NCI-H69 (cell line): ENCODE measurements around the gene OR51E1.
A peak's percentile ranks its signal among the peaks of the same experiment; 100 is the strongest.

Source experiments
- DNase-seq: peaks from one replicate; lab custom pipeline; 2025; lab: John Stamatoyannopoulos, UW

The OR51E1 gene, protein sequence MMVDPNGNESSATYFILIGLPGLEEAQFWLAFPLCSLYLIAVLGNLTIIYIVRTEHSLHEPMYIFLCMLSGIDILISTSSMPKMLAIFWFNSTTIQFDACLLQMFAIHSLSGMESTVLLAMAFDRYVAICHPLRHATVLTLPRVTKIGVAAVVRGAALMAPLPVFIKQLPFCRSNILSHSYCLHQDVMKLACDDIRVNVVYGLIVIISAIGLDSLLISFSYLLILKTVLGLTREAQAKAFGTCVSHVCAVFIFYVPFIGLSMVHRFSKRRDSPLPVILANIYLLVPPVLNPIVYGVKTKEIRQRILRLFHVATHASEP

DNA sequence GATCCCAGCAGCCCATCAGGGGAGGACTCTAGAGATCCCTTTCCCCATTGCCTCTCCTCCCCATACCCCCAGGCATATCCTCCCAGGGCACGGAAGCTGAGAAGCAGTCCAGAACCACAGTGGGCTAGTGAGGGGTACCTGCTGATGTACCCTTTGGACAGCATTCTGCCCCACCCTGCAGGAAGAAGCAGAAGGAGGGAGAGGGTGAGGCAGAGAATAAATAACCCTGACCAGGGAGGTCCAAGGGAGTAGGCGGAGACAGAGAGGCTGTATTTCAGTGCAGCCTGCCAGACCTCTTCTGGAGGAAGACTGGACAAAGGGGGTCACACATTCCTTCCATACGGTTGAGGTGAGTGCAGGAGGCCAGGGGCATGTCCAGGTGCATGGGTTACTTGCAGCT, at the start of gene OR51E1:
Gene OR51E1, plus strand, starts transcription at position 301 of the 400 bp plus-strand sequence. CDS start 8,545 bp downstream, outside the sequence.
- DNase-seq = no peak

DNA sequence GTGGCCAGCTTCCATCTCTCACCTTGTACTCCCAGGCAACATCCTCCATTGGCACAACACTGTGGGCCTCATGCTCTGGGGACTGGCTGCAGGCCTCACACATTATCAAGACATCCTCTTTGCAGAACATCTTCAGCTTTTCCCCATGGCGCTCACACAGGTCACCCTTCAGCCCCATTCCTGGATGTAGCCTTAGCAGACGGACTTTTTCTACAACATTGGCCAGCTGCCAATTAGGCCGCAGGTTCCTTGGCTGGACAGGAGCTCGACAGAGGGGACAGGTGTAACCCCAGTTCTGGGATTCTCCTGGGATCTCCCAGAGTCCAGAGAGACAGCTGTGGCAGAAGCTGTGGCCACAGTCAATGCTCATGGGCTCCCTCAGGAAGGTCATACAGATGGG, 38.7 kb upstream of the OR51E1 start:
- DNase-seq = no peak

DNA sequence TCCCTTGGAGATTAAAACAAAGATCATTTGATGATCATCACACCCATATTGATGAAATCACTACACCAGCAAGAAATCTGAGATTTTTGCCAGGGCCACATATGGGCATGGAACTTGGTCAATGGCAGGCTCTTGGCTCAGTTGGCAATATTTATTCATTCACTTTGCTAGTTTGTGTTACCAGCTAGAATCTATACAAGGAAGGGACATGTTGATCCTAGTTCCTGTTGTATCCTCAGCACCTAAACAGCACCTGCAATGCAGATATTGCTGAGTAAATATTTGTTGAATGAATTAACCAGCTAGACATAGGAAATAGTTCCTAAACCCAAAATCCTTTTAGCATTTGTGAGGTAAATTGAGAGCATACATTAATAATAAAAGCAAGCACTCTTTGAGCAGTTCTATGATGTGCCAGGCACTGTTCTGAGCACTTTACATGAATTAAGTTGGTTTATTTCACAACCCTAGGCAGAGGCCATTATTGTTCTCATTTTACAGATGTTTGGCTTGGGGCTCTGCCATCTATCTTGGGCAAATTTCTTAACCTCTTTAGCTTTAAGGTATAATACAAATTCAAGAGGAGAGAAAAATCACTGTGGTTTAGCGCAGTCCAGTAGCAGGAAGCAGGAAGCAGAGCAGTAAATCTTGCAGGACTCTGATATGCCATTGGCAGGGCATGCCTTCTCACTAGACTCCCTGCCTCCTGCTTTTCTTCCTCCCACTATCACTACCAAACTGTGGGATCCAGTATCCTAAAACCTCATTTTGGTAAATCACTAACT, 37.4 kb upstream of the OR51E1 start:
- peak; percentile 60 for DNase-seq

DNA sequence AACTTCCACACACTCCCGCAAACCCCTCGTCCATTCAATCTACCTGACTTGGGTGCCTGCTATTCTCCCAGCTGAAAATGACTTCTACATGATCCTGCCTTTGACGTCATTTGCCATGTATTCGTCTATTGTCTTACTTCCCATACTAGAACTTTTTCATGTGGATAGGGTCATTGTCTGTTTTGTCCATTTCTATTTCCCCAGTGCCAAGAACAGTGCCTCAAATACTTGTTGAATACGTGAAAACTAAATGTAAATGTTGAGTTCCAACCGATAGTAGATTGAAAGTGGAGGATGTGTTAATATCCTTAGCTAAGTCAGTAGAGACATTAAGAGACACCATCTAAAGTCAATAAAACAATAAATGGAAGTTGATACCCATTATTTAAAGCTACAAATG, 36.7 kb upstream of the OR51E1 start:
- DNase-seq = peak; percentile 46

DNA sequence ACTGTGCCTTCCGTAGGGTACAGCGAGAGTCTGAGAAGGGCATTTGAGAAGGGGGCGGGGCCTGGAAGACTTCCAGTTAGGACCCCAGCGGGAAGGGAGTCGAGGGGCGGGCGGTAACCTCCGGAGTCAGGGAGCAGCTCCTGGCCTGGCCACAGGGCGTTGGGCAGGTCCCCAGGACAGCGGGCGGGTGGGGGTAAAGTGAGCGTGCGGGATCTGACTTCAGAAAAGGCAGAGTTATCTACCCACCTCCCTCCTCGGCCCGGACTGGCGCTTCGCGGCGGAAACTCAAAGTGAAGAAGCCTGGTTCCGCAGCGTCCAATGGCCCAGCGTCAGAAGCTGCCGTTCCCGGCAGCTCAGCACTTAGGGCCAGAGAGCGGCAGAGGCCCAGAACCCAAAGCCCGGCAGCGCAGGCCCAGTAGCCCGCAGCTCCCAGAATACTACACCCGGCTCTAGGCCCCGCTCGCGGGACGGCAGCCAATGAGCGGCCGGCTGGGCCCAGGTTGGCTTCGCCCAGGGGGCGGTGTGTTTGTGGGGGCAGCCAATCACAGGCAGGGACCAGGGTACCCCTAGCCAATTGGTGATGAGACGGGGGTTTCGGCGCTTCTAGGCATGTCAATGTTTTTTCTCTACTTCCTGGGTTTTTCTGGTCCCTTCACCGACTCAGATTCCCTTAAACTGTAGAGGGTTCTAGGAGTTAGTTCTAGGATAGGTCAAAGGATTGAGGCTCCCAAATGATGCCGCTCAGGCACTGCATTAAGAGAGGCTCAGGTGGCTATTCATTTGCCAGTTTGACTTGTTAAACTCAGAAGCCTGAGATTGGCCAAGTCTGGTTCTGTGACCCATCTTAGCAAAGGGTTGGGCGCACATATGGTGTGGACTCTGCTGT, 35.8 kb upstream of the OR51E1 start, which contains the start of gene TRIM68:
Gene TRIM68, minus strand, starts transcription at position 451 of the 886 bp plus-strand sequence. CDS start 2,727 bp downstream, outside the sequence.
- DNase-seq = peak; percentile 96

DNA sequence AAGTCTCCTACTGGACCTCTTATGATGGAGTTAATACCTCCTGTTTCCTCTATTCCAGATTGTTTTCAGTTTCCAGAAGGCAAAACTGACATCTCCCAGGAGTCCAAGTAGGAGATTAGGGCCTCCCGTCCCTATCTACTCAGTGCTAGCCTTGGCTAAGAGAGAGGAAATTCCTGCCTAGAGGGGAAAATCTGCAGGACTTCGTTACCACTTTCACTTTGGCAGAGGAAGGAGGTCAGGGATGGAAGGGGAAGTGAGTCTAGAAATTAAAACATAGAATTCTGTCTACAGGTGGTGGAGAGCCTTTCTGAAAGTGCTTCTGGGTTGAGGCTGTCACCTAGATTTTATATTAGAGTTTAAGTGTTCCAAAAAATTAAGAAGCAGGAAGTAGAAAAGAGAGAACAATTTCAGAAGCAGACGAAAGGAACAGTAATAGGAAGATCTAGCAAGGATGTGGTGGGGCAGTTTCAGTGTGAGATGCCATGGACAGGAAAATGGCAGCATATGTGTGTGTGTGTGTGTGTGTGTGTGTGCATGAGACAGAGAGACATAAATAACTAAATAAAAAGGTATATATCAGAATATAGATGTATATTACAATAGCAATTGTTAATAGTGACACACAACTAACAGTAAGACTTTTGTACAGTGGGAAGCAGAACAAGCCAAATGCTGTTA, 33.4 kb upstream of the OR51E1 start:
- DNase-seq = peak; percentile 7

DNA sequence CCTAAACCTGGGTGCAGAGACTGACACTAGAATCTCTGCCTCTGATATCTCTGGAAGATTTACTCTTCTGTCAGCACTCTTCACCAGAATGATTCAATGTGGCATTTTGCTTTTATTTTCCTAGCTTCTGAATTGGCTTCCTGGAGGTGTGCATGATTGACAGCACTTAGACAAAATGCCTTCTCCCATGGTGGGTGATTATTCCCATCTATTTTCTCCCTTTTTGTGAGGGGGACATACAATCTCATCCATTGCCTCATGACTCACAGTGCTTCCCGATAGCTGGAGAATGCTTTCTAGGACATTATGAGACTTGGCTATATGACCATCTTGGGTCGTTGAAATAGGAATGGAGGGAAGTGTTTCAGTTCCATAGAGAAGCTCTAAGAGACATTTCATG, 31.8 kb upstream of the OR51E1 start:
- no peak for DNase-seq

DNA sequence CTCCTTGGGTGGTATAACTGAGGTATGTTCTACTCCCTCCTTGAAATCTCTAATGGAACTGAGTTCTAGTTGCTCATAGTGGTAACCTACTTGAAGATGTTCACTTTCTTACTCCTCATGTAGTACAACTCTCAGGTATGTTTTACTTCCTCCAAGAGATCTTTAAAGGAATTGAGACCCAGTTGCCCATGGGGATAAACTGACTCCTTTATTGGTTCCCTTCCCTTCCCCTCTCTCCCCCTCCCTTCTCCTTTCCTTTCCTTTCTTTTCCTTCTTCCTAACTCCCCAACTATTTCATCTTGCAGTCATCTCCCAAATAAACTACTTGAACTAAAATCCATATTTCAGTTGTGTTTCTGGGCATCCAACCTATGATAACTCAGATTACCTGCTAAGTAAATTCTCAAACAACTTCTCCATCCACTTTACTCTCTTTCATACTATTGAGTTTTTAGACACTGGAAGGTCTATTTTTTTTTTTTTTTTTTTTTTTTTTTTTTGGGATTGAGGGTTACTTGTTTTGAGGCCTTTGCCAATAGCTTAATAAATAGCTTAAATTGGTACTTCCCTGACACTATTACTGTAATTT, 27.8 kb upstream of the OR51E1 start:
- no peak for DNase-seq

DNA sequence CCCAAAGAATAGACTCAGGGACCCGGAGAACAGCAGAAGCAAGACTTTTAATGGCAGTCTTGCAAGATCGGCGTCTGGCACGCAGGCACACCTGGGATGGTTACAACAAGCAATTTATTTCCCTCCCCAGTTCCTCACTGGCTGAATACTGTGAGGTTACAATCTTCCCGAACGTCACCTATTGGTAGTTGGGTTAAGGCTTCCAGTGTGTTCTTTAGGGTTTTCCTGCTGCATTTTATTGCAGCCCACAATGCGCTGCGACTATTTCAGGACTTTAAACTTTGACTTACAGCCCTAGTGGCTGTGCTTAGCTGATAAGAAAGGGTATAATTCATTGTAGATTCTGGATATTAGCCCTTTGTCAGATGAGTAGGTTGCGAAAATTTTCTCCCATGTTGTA, 24.3 kb upstream of the OR51E1 start:
- DNase-seq = no peak

DNA sequence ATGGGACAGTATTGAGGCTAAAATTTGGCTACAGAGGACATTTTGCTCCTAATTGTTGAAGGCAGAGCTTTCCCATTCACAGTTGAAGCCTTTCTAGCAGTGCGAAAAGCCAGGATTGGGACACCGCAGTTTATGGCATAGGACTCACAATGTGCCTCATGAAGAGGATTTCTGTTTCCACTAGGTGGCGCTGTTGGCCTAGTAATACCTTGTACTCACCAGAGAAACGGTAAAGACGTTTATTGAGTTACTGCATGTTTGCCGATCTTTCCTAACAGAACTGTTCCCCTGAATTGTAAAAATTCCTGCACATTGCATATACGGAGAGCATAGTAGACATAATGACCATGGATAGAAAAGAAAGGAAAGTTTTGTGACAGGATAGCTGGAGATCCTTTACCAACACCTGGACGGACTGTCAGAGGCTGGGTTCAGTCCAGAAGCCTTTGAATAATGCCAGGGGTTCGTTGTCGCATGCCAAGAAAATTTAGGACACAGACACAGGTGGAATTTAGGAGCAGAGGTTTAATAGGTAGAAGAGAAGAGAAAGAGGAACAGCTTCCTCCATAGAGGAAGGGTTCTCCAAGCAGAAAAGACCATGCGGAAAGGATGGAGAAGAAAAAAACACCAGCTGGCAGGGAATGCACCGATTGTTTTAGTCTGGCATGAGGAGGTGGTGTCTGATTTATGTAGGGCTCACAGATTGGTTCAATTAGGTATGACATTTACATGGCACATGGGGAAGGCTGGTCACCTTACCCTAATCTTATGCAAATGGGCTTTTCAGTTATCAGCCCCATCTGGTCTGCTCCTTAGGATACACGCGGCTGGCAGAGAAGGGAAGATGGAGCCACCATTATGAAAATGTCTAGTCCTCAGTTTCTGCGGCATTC, 17.3 kb upstream of the OR51E1 start:
- peak; percentile 91 for DNase-seq

DNA sequence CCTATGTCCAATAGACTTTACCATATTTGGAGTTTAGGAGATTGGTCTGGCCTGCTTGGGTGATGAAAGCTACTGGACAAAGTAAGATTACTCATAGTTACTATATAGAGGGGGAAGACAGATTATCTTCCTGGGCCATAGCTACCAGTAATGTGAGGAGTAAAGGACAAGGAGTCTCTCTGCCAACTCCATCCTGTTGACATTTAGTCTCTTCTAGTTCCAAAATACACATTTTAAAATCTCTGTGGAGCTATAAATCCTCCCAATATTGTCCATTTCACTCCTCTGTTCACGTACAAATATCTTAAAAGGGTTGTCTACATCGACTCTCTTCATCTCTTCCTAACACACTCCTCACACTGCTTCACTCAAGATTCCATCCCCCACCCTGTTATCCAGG, 7.6 kb upstream of the OR51E1 start:
- no peak for DNase-seq

DNA sequence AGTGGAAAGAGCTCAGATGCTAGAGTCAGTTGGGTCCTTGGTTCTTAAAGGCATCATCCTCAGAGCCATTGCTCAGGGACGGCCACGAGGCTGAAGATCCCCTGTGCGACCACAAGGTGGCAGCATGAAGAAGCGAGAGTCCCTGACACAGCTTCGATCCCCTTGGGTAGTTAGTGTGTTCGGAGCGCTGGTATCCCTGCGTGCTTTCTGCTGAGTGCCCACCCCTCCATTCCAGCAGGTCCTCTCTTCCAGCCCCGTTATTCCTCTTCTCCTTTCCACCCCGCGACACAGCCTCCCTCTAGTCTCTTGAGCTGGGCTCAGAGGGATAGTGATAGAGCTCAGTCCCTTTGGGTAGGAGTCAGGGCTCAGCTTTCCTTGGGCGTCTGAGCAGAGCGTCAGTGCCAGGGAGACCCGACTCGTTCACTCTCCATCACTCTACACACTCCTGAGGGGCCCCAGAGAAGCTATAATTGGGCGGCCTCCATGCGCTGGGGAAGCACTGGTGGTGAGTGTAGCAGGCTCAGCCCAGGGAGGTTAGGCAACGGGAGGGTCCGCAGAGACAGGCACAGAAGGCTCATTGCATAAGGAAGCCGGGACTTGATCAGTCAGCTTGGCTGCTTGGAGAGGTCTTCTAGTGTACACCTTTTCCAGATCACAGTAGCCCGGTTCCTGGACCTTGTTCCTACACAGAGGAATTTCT, 6.7 kb upstream of the OR51E1 start, which contains the start of gene OR51D1:
Gene OR51D1, plus strand, starts transcription at position 516 of the 700 bp plus-strand sequence. CDS start 2,314 bp downstream, outside the sequence.
- DNase-seq = peak; percentile 88

DNA sequence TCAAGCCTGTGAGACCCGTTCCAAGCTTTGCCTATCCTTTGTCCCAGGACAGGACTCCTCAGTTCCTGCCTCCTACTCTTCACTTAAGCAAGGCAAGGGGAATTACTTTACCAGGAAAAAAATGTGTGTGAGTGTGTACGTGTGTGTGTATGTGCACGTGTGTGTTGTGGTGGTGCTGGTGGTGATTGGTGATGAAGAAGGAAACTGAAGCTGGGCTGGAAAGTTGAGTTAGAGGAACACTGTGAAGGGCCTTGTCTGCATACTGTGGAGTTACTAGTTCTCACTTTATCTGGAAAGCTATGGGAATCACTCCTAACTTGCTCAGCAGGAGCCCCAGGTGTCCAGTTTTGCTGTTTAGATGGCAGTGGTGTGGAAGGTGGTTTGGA, 6.1 kb upstream of the OR51E1 start:
- DNase-seq = no peak

DNA sequence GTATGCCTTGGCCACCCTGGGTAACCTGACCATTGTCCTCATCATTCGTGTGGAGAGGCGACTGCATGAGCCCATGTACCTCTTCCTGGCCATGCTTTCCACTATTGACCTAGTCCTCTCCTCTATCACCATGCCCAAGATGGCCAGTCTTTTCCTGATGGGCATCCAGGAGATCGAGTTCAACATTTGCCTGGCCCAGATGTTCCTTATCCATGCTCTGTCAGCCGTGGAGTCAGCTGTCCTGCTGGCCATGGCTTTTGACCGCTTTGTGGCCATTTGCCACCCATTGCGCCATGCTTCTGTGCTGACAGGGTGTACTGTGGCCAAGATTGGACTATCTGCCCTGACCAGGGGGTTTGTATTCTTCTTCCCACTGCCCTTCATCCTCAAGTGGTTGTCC, 3.9 kb upstream of the OR51E1 start:
- no peak for DNase-seq

DNA sequence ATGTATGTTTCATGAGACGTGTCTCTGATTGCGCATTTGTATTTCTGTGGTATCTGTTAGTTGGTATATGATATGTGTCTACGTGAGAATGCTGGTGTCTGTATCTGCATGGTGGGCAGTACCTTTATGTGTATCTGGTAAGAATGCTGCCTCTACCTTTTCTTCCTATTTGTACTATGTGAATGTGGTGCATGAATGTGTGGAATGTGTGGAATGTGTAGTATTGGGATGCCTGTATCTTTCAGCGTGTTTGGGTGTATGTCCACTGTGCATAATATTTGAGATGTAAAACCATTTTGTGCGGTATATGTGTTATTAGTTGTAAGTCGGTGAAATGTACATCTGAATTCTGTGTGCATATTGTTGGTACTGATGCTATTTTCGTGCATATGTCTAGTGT, 2.3 kb upstream of the OR51E1 start:
- DNase-seq = no peak

DNA sequence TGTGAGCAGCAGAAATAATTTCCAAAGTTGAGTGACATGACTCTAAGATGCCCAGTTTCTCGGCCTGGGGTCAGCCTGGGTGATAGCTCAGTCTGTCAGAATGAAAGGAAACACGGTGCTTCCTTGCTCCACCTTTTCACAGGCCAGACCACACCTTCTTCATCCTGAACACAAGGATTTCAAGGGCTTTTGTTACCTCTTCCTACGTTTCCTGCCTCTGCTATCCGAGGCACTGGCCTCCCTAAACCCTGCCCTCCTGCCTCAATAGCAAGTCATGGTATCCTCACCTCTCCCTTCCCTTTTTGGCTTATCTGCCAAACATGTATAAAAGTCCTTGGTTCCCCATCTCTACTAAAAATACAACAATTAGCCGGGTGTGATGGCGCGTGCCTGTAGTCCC, 1.7 kb upstream of the OR51E1 start:
- no peak for DNase-seq

DNA sequence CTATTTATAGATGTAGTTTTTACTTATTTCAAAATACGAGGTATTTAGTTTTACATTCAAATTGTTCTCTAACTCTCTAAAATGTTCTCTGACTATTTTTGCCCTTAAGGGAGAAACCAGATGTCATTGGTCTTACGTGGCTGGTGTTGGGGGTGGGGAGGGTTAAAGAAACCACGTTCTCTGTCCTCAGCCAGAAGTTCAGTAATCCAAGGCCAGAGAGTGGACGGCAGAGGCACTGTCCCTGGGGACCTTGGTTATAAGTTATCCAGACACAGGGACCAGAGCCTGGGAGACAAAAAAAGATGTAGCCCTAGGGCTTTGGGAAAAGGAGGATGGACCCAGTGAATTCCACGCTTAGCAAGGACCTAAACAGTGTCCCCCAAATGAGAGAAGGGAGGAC, 706 bp upstream of the OR51E1 start:
- DNase-seq = no peak

DNA sequence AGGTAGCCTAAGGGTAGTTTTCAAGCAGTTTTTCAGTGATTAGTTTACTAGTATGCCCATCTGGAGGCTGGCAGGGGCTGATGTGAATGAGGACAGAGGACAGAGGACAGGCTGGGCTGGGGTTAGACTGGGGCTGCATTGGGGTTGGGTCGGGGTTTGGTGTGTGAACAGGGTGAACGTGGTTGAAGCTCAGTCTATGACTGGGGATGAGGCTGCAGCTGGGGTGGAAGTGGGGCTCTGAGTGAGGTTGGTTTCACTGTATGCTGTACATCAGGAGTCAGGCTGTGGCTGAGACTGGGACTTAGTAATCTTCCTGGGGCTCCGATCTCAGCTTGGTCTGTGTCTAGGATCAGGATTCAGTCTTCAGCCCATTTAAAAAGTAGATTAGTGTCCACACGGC, 451 bp downstream of the OR51E1 start:
- no peak for DNase-seq

DNA sequence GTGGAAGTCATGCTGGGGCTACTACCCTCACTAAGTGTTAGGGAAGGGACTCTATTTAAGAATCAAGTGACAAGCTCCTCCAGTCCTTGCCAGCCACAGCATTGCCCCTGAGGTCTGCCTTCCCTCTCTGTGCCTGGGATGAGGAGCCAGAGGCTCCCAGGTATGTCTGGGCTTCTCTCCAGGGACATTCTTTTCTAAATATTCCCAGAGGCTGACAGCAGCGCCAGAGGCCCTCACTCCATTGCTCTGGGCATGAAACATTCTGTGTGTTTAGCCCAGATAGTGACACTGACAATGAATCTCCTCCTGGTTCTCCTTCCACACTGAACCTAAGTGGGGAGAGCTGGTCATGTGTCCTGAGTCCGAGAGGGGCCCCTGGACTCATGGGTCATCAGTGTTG, 2.2 kb downstream of the OR51E1 start:
- DNase-seq = no peak

DNA sequence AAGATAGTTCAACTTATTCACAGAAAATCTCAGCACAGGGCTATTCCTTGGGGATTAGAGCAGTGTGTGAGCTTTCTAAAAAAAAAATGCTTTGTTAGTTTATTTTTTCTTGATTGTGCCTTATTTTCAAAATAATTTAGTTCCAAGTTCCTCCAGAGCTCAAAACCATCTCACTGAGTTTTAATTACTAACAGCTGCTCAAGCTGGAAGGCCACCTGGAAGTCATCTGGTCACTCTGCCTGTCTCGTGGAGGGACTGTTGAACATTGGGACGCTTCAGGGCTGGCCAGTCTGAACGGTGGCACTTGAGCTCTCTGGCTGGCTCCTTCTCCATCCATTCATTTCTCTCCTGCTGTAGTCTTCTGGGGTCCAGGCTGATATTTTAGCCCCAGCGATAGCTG, 4.0 kb downstream of the OR51E1 start:
- no peak for DNase-seq
